Hepatocyte (in vitro differentiated cells): ENCODE results near the gene KIAA0319L. TPM values are rescaled to one million over a fixed set of nuclear protein-coding genes. Genes with fewer than 3 reads are reported as not detected.

Source experiments
- DNase-seq: peaks from one replicate; pipeline ENCODE4 v3.0.0-alpha.2; 2016; ENCODE audit warnings: low spot score
- H2AFZ ChIP-seq: fragments of 200-600 bp; sonication (generic); 2 replicates; pipeline ENCODE4 v1.6.0; 2016; ENCODE audit warnings: antibody characterized with exemption, mild to moderate bottlenecking
- H3K27ac ChIP-seq: fragments of 200-600 bp; sonication (generic); 2 replicates; pipeline ENCODE4 v1.5.1; 2016; ENCODE audit warnings: mild to moderate bottlenecking
- H3K27me3 ChIP-seq: fragments of 200-600 bp; sonication (generic); 2 replicates; pipeline ENCODE4 v1.6.1; 2016
- H3K36me3 ChIP-seq: fragments of 200-600 bp; sonication (generic); replicated peaks from 2 replicates; pipeline ENCODE4 v1.5.1; 2016; ENCODE audit warnings: low read depth; ENCODE audit not compliant: insufficient read depth
- H3K4me1 ChIP-seq: fragments of 200-600 bp; sonication (generic); 2 replicates; pipeline ENCODE4 v1.5.1; 2016; ENCODE audit warnings: mild to moderate bottlenecking, moderate library complexity; ENCODE audit not compliant: insufficient read depth
- H3K4me2 ChIP-seq: fragments of 200-600 bp; sonication (generic); 2 replicates; pipeline ENCODE4 v1.6.0; 2016
- H3K4me3 ChIP-seq: fragments of 200-600 bp; sonication (generic); 2 replicates; pipeline ENCODE4 v1.5.1; 2016; ENCODE audit warnings: mild to moderate bottlenecking
- H3K79me2 ChIP-seq: fragments of 200-600 bp; sonication (generic); 2 replicates; pipeline ENCODE4 v1.6.0; 2017; ENCODE audit warnings: mild to moderate bottlenecking
- H3K9me2 ChIP-seq: fragments of 200-600 bp; sonication (generic); replicated peaks from 2 replicates; pipeline ENCODE4 v1.6.0; 2017; ENCODE audit warnings: mild to moderate bottlenecking; ENCODE audit not compliant: insufficient read depth
- H3K9me3 ChIP-seq: fragments of 200-600 bp; sonication (generic); 2 replicates; pipeline ENCODE4 v1.5.1; 2016; ENCODE audit warnings: low read depth, mild to moderate bottlenecking
- H4K20me1 ChIP-seq: fragments of 200-600 bp; sonication (generic); 2 replicates; pipeline ENCODE4 v1.6.0; 2016; ENCODE audit warnings: mild to moderate bottlenecking; ENCODE audit not compliant: insufficient read depth, poor library complexity, severe bottlenecking
- CTCF ChIP-seq: fragments of 200-600 bp; sonication (generic); IDR thresholded peaks from 2 replicates; pipeline ENCODE4 v1.5.1; 2016; ENCODE audit warnings: antibody characterized with exemption, mild to moderate bottlenecking; ENCODE audit not compliant: poor library complexity
- EZH2 ChIP-seq: fragments of 200-600 bp; sonication (generic); IDR thresholded peaks from 2 replicates; pipeline ENCODE4 v1.6.1; 2016; ENCODE audit warnings: antibody characterized with exemption, mild to moderate bottlenecking, borderline replicate concordance
- EZH2phosphoT487 ChIP-seq: fragments of 200-600 bp; sonication (generic); IDR thresholded peaks from one replicate; pipeline ENCODE4 v1.6.1; 2018; ENCODE audit warnings: antibody characterized with exemption, mild to moderate bottlenecking, low read depth, moderate library complexity; ENCODE audit not compliant: unreplicated experiment, severe bottlenecking
- WGBS: methylation state at CpG from one replicate; pipeline ENCODE4 v1.1.6; 2016; ENCODE audit warnings: low lambda C conversion rate; ENCODE audit errors: missing lambda C conversion rate; 5-methylcytosine and 5-hydroxymethylcytosine counted together
- polyA plus RNA-seq: library from polyadenylated mRNA; unstranded; fragments of >200 nt; fragmentation: Nextera tagmentation; extraction: Ambion mirVana; gene quantifications from 2 replicates; pipeline ENCODE4 v1.2.1, GENCODE V29; 2016
- total RNA-seq: library from RNA; depleted of rRNA; stranded (reverse); fragments of >200 nt; gene quantifications from 2 replicates; pipeline ENCODE4 v1.2.3, GENCODE V29; 2014

The KIAA0319L gene
- total and polyA plus RNA-seq, 2 experiments from 2014 or later = 56.3 to 77.7 TPM

GRCh38 chr1:35530168-35530567 is 27.0 kb downstream of the KIAA0319L start:
- Histone ChIP-seq H2AFZ (no peak overlapping the region), H3K27ac (no peak overlapping the region), H3K9me3 (peaks cover 16% of the 10 kb centered on the region), H4K20me1 (no peaks in the 10 kb centered on the region), H3K27me3 (no peaks in the 10 kb centered on the region), H3K9me2 (no peaks in the 10 kb centered on the region), H3K4me3 (no peak overlapping the region), H3K79me2 (peaks cover 26% of the 10 kb centered on the region), H3K36me3 (peaks cover 8% of the 10 kb centered on the region), H3K4me1 (no peaks in the 10 kb centered on the region), H3K4me2 (no peak overlapping the region)
- no peak for TF ChIP-seq EZH2phosphoT487
- no peak for TF ChIP-seq CTCF
- no peak for TF ChIP-seq EZH2
- DNase-seq = no peak
- 79% methylated on average over 5 of the region's 5 CpGs for WGBS

- peaks cover 3% of the 10 kb centered on the region for H3K4me1 ChIP-seq
- H3K36me3 ChIP-seq = no peaks in the 10 kb centered on the region
- TF ChIP-seq CTCF = no peak
- no peak for TF ChIP-seq EZH2
- no peak for TF ChIP-seq EZH2phosphoT487
- H3K79me2 ChIP-seq = peaks cover 25% of the 10 kb centered on the region
- H3K9me2 ChIP-seq = no peaks in the 10 kb centered on the region
- no peak overlapping the region for H3K4me2 ChIP-seq
- no peak overlapping the region for H2AFZ ChIP-seq
- H3K4me3 ChIP-seq = no peak overlapping the region
- 64% methylated on average over 2 of the region's 2 CpGs for WGBS
- H3K9me3 ChIP-seq = peaks cover 1% of the 10 kb centered on the region
- no peaks in the 10 kb centered on the region for H4K20me1 ChIP-seq
- H3K27me3 ChIP-seq = no peaks in the 10 kb centered on the region
- DNase-seq = no peak
- peak overlapping the region; percentile 7 for H3K27ac ChIP-seq
Measured at GRCh38 chr1:35524106-35524505, 33.1 kb downstream of the KIAA0319L start.

GRCh38 chr1:35519432-35519831 is 37.8 kb downstream of the KIAA0319L start:
- DNase-seq = no peak

More at GRCh38 chr1:35519432-35519831, 37.8 kb downstream of the KIAA0319L start:
- Histone ChIP-seq H3K27ac (no peak overlapping the region), H3K27me3 (no peaks in the 10 kb centered on the region), H3K4me3 (no peak overlapping the region), H4K20me1 (no peaks in the 10 kb centered on the region), H2AFZ (no peak overlapping the region), H3K4me2 (no peak overlapping the region), H3K4me1 (peaks cover 3% of the 10 kb centered on the region), H3K9me3 (peaks cover 9% of the 10 kb centered on the region), H3K9me2 (no peaks in the 10 kb centered on the region), H3K36me3 (no peaks in the 10 kb centered on the region), H3K79me2 (peaks cover 61% of the 10 kb centered on the region)
- TF ChIP-seq EZH2phosphoT487 (no peak), CTCF (no peak), EZH2 (no peak)
- 77% methylated on average over 2 of the region's 2 CpGs for WGBS
